ENCODE results near the gene CPNE6.
"Not testable (repeated sequence)": the region's sequence is repeated elsewhere in the genome, so short reads cannot be mapped to it uniquely, and the experiment has no call there.

The CPNE6 gene

GRCh38 chr14:24071144-24071697, at the start of gene CPNE6:
CPNE6 (plus strand) TSS chr14:24071562; CDS start chr14:24072937, 1,375 bp downstream.
- FAIRE-seq, result no peak

DNA sequence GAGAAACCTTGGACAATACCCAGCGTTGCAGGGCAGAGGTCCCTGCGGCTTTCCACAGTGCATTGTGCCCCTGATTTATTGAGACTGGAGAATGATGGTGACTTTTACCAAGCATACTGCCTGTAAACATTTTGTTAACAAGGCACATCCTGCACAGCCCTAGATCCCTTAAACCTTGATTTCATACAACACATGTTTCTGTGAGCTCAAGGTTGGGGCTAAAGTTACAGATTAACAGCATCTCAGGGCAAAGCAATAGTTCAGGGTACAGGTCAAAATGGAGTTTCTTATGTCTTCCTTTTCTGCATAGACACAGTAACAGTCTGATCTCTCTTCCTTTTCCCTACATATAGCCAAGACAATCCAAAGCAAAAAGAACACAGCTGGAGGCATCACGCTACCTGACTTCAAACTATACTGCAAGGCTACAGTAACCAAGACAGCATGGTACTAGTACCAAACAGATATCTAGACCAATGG, 46.4 kb upstream of the CPNE6 start:
- not testable (repeated sequence) for FAIRE-seq

GRCh38 chr14:24029687-24030086, 41.7 kb upstream of the CPNE6 start:
- FAIRE-seq, result not testable (repeated sequence)

GRCh38 chr14:24031331-24031730, 40.0 kb upstream of the CPNE6 start:
- FAIRE-seq, result not testable (repeated sequence)

GRCh38 chr14:24032727-24033418, 38.5 kb upstream of the CPNE6 start:
- no peak for FAIRE-seq

GRCh38 chr14:24035769-24036168, 35.6 kb upstream of the CPNE6 start:
- FAIRE-seq, result not testable (repeated sequence)

- no peak for FAIRE-seq
Measured at GRCh38 chr14:24036169-24036962, 35.0 kb upstream of the CPNE6 start.

DNA sequence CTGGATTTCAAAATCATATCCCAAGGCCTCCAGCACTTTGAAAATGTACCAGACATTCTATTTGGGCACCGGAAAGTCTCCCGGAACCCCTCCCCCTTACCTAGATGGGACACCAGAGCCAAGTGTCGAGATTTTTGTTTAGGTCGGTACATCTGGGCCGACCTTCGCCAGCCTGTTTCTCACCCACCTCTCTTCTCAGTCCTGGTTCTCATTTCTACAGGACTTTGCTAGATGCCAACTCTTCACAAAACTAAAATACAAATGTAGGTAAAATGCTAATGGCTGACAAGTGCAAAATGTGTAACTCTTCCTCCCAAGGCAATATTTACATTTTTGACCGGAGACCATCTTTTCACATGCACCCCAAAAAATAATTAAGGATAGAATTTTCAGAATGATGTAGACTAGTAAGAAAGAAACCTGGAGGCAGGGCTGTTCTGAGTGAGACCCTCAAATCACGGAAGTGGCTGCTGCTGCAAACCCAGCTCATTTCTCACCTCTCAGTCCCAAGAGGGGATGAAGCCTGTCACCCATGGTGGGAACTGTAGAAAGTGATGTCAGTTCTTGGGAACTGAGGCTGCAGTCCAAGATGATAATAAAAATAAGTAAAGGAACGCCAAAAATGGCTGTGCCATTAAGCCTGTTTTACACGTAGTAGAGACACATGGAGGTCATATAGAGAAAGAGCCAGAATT, 34.3 kb upstream of the CPNE6 start:
- FAIRE-seq, result not testable (repeated sequence)

- FAIRE-seq, result no peak
Measured at GRCh38 chr14:24037658-24038037, 33.7 kb upstream of the CPNE6 start.

DNA sequence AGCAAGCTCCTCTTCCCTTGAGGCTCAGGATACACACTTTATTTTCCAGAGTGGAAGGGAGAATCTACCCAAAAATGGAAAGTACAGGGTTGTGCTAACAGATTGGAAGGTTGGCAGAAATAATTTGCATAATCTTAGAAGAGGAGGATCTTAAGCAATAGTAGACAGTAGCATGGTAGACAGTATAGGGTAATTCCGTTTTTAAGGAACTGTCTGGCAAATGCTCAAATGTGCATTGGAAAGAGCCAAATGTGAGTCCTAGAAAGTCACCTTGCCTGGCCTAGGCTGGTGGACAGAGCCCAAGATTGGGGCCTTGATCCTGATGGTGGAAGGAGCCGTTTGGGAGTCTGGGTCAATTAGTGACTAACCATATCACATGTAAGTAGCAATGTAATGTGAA, 32.7 kb upstream of the CPNE6 start:
- no peak for FAIRE-seq

GRCh38 chr14:24040692-24041091, 30.7 kb upstream of the CPNE6 start:
- FAIRE-seq, result no peak

DNA sequence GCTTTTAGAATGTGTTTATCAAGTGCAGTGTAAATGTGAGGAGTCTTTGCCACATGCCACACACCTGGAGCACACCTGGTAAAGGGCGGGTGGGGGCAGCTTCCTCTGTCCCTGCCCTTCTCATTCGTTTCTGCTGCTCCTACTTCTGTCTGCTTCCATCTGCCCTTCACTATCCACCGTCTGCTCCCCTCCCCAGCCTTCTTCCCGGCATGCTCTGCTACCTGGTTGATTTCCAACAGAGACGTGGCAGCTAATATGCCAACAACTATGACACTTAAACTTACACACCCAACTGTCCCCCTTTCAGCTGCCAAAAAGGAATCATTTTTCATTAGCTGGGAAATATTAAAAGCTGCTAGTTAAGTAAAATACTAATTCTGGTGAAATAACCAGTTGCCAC, 28.6 kb upstream of the CPNE6 start:
- no peak for FAIRE-seq

DNA sequence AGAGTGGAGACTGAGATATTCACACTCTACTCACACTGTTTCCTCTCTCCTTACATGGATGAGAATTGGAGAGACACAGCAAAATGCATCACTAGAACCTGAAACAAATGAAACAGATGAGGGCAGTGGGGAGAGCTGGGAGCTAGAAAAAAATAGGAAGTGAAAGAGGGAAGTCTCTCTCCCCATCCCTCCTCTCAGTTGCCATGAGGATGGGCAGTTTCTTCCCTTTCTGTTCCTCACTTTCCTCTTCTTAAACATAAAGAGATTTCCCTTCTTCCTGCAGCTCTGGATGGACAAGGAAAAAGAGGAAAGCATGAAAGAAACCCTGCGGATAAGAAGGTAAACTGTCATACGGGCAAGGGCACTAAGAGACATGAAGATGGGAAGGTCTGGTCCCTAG, 22.4 kb upstream of the CPNE6 start:
- not testable (repeated sequence) for FAIRE-seq

- FAIRE-seq, result not testable (repeated sequence)
Measured at GRCh38 chr14:24050753-24051152, 20.6 kb upstream of the CPNE6 start.

DNA sequence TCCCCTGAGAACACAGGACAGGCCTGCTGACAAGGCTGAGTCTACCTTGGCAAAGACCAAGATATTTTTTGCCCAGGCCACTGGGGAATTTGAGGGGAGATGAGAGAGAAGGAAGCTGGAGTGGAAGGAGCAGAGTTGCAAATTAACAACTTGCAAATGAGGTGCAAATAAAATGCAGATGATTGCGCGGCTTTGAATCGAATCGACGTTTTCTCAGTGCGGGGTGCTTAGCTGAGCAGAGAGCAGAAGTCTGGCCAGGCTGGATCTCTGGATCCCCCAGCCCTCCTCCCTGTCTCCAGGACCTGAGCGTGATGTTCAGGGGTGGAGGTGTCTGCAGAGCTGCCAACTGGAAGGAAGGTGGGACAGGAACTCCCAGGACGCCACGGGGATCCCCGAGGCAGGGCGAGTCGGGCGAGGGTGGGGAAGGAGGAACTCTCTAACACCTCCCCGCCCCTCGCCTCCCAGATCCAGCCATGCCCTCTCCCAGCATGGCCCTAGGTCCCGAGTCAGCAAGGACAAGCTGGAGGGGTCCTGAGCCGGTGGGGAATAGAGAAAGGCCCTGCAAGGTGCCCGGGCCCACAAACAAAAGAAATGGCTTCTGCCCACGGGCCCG, 20.1 kb upstream of the CPNE6 start:
- no peak for FAIRE-seq

GRCh38 chr14:24051789-24052655, 19.3 kb upstream of the CPNE6 start, which contains the start of gene CARMIL3:
CARMIL3 (plus strand) TSS chr14:24052009; CDS start chr14:24052154, 145 bp downstream.
- no peak for FAIRE-seq

GRCh38 chr14:24052656-24053547, 18.5 kb upstream of the CPNE6 start:
- no peak for FAIRE-seq

GRCh38 chr14:24053548-24054323, 17.6 kb upstream of the CPNE6 start:
- FAIRE-seq, result no peak

DNA sequence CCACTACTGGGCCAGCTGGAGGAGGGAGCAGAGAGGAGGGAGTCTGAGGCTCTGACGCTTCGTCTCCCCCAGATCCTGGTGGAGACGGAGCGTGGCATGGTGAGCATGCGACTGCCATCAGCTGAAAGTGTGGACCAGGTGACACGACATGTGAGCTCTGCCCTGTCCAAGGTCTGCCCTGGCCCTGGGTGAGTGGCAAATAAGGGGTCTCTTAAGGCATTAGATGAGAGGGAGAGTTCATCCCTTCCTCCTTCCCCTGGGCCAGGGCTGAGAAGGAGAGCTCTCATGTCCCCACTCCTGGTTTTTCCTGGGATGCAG, 17.1 kb upstream of the CPNE6 start:
- FAIRE-seq, result no peak

GRCh38 chr14:24054646-24055045, 16.7 kb upstream of the CPNE6 start:
- FAIRE-seq, result no peak
